PC-9 (cell line): ENCODE data around the gene PITPNC1. TPM values are rescaled to one million over a fixed set of nuclear protein-coding genes. Genes with fewer than 3 reads are reported as not detected.

Experiments
- BruUV-seq: library from RNA; stranded (reverse); fragments of 400-500 nt; replicated peaks from 2 replicates; lab custom pipeline; 2021; lab: Mats Ljungman, UMichigan
- CTCF ChIA-PET: fragments of 300-600 bp; sonication (Branson Sonifier 250); formaldehyde crosslinking; loops from one replicate; lab custom pipeline; 2022; ENCODE audit warnings: antibody characterized with exemption; lab: Charles Lee
- POLR2A ChIA-PET: fragments of 300-600 bp; sonication (Branson Sonifier 250); formaldehyde crosslinking; loops from one replicate; lab custom pipeline; 2022; ENCODE audit warnings: antibody characterized with exemption; ENCODE audit not compliant: unreplicated experiment; lab: Charles Lee
- DNase-seq, 2 experiments: peaks; one replicate each; pipeline versions ENCODE4 v3.0.0 to v3.0.0-alpha.2; 2015 to 2022; ENCODE audit warnings: mixed read lengths in 1 of 2
- H2AFZ ChIP-seq: fragments of 200-600 bp; sonication (generic); 2 replicates; pipeline ENCODE4 v1.8.1; 2017; ENCODE audit warnings: antibody characterized with exemption
- H3F3A ChIP-seq: fragments of 200-600 bp; sonication (generic); 2 replicates; pipeline ENCODE4 v1.8.1; 2017; ENCODE audit warnings: antibody characterized with exemption, mild to moderate bottlenecking, low read depth; ENCODE audit not compliant: insufficient read depth
- H3K27ac ChIP-seq: fragments of 200-600 bp; sonication (generic); 2 replicates; pipeline ENCODE4 v1.6.1; 2016; ENCODE audit warnings: mixed run types
- H3K27me3 ChIP-seq: fragments of 200-600 bp; sonication (generic); 2 replicates; pipeline ENCODE4 v1.6.1; 2016; ENCODE audit warnings: low read depth, mixed run types; ENCODE audit not compliant: insufficient read depth
- H3K36me3 ChIP-seq: fragments of 200-600 bp; sonication (generic); 2 replicates; pipeline ENCODE4 v1.6.1; 2016; ENCODE audit warnings: low read depth, mixed run types
- H3K4me1 ChIP-seq: fragments of 200-600 bp; sonication (generic); replicated peaks from 2 replicates; pipeline ENCODE4 v1.6.1; 2016; ENCODE audit warnings: mixed run types; ENCODE audit not compliant: insufficient read depth
- H3K4me2 ChIP-seq: fragments of 200-600 bp; sonication (generic); 2 replicates; pipeline ENCODE4 v1.6.1; 2017; ENCODE audit warnings: mixed run types
- H3K4me3 ChIP-seq: fragments of 200-600 bp; sonication (generic); 2 replicates; pipeline ENCODE4 v1.6.1; 2016; ENCODE audit warnings: mixed run types
- H3K79me2 ChIP-seq: fragments of 200-600 bp; sonication (generic); 2 replicates; pipeline ENCODE4 v1.6.1; 2017; ENCODE audit warnings: low read depth, mixed run types
- H3K9me2 ChIP-seq: fragments of 200-600 bp; sonication (generic); 2 replicates; pipeline ENCODE4 v1.8.1; 2017; ENCODE audit warnings: mild to moderate bottlenecking; ENCODE audit not compliant: insufficient read depth
- H3K9me3 ChIP-seq: fragments of 200-600 bp; sonication (generic); 2 replicates; pipeline ENCODE4 v1.8.1; 2016; ENCODE audit warnings: low read depth; ENCODE audit not compliant: insufficient read depth
- H4K20me1 ChIP-seq: fragments of 200-600 bp; sonication (generic); 2 replicates; pipeline ENCODE4 v1.8.1; 2017; ENCODE audit not compliant: insufficient read depth
- CTCF ChIP-seq: fragments of 200-600 bp; sonication (generic); conservative IDR thresholded peaks from 2 replicates; pipeline ENCODE4 v1.6.1; 2017; ENCODE audit warnings: mixed run types, antibody characterized with exemption, mild to moderate bottlenecking, moderate library complexity
- EZH2 ChIP-seq: fragments of 200-600 bp; sonication (generic); IDR thresholded peaks from 2 replicates; pipeline ENCODE4 v1.8.0; 2017; ENCODE audit warnings: antibody characterized with exemption, low read depth
- intact Hi-C: fragments of 100-400 bp; cut with micrococcal nuclease; formaldehyde crosslinking; loops from one replicate; pipeline ENCODE4 v1.10.0; 2022; ENCODE audit not compliant: unreplicated experiment
- total RNA-seq: library from RNA; stranded (reverse); gene quantifications from 2 replicates; pipeline ENCODE4 v1.2.3, GENCODE V29; 2021

PITPNC1 gene
- total RNA-seq, 1 experiment from 2014 or later = 6.0 TPM

DNA sequence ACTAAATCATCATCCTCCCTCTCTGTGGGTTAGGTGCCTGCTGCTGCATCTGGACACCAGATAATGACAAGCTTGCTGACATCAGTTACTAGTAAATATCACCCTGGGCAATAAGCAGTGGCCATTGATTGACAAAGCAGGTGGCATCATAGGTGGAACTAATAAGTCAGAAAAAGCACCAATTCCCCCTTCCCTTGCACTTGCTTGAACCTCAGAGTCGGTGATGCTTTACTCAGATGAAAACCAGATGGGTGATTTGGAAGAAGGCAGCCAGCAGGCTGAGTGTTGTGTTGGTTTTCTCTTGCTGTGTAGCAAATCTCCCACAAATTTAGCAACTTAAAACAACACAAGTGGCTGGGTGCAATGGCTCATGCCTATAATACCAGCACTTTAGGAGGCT, 193.7 kb downstream of the PITPNC1 start:
- no peaks in the 10 kb centered on the region for H3K9me2 ChIP-seq
- TF ChIP-seq CTCF = no peak
- TF ChIP-seq EZH2 = no peak
- H3K4me2 ChIP-seq = no peak overlapping the region
- no peak overlapping the region for H3K27ac ChIP-seq
- H2AFZ ChIP-seq = no peak overlapping the region
- ChIA-PET CTCF (no interaction called here), POLR2A (interaction anchor here (0.7 kb wide), 1 partner anchor 15 kb away, joined by 7 read pairs; no protein-coding TSS in a partner anchor)
- no peak for DNase-seq
- no peaks in the 10 kb centered on the region for H3K27me3 ChIP-seq
- intact Hi-C loops = no loop called here
- H3K36me3 ChIP-seq = no peaks in the 10 kb centered on the region
- no peaks in the 10 kb centered on the region for H3F3A ChIP-seq
- H3K9me3 ChIP-seq = no peaks in the 10 kb centered on the region
- no peak overlapping the region for H3K4me3 ChIP-seq
- no TSS peak for BruUV-seq
- H3K4me1 ChIP-seq = no peaks in the 10 kb centered on the region
- H3K79me2 ChIP-seq = no peaks in the 10 kb centered on the region
- no peaks in the 10 kb centered on the region for H4K20me1 ChIP-seq

- Histone ChIP-seq H4K20me1 (no peaks in the 10 kb centered on the region), H3K27me3 (no peaks in the 10 kb centered on the region), H3K79me2 (no peaks in the 10 kb centered on the region), H2AFZ (no peak overlapping the region), H3K36me3 (no peaks in the 10 kb centered on the region), H3K27ac (no peak overlapping the region), H3K4me1 (no peaks in the 10 kb centered on the region), H3K4me3 (no peak overlapping the region), H3K9me3 (no peaks in the 10 kb centered on the region), H3K9me2 (no peaks in the 10 kb centered on the region), H3K4me2 (no peak overlapping the region), H3F3A (no peaks in the 10 kb centered on the region)
- ChIA-PET CTCF (no interaction called here), POLR2A (no interaction called here)
- no peak for DNase-seq
- no TSS peak for BruUV-seq
- TF ChIP-seq EZH2 = no peak
- no peak for TF ChIP-seq CTCF
- intact Hi-C loops = no loop called here
These were observed 194.4 kb downstream of the PITPNC1 start for GRCh38 chr17:67571478-67571877.

- no peaks in the 10 kb centered on the region for H3K27me3 ChIP-seq
- H3K27ac ChIP-seq = no peak overlapping the region
- H3K4me1 ChIP-seq = no peaks in the 10 kb centered on the region
- intact Hi-C loops = no loop called here
- no peak overlapping the region for H3K4me3 ChIP-seq
- no peak overlapping the region for H3K4me2 ChIP-seq
- TF ChIP-seq EZH2 (no peak), CTCF (no peak)
- no peak for DNase-seq
- no peak overlapping the region for H2AFZ ChIP-seq
- no peaks in the 10 kb centered on the region for H3K9me3 ChIP-seq
- H3F3A ChIP-seq = no peaks in the 10 kb centered on the region
- no peaks in the 10 kb centered on the region for H3K79me2 ChIP-seq
- ChIA-PET POLR2A (no interaction called here), CTCF (no interaction called here)
- H3K9me2 ChIP-seq = no peaks in the 10 kb centered on the region
- no peaks in the 10 kb centered on the region for H3K36me3 ChIP-seq
- no TSS peak for BruUV-seq
- no peaks in the 10 kb centered on the region for H4K20me1 ChIP-seq
These were observed 197.0 kb downstream of the PITPNC1 start for GRCh38 chr17:67573987-67574657.
